ENCODE measurements around the gene FAM177A1. TPM values are rescaled to one million over a fixed set of nuclear protein-coding genes. Genes with fewer than 3 reads are reported as not detected.

Gene FAM177A1
- total RNA-seq, 2 donors from 2014 or later: 58.1 to 61.8 TPM

DNA sequence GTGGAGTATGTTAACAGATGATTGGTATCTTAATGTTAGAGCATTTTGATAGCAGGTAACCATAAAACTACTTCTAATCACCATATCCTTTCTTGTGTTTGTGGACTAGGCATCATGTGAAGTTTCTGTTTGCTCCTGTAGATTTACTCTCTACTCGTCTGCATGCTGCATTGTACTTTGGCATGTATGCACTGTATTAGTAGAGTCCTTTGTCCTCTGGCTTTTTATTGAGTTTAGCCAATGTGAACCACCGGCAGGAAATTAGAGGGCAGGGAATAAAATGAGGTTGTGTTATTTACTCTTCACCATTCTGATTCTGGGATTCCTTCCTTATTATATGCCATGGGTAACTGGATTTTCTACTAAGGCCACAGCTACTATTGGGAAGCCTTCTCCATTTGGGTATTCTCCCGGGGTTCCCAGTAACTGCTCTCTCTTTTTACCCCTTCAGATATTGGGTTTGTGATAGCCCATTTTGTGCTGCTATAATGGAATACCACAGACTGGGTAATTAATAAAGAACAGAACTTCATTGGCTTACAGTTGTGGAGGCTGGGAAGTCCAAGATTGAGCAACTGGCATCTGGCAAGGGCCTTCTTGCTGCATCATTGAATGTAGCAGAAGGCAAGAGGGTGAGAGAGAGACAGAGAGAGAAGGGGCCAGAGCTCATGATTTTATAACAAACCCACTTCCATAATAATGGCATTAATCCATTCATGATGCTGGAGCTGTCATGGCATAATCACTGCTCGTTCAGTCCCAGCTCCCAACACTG, 22.4 kb downstream of the FAM177A1 start:
- Histone ChIP-seq H3K4me1 (no peaks in the 10 kb centered on the region), H3K27ac (no peak overlapping the region), H3K36me3 (peaks cover 20% of the 10 kb centered on the region), H3K27me3 (no peaks in the 10 kb centered on the region), H3K9me3 (no peaks in the 10 kb centered on the region), H3K4me3 (no peak overlapping the region)
- DNase-seq (ENCODE audit: low spot score): no peak
- TF ChIP-seq, protein P1, sequence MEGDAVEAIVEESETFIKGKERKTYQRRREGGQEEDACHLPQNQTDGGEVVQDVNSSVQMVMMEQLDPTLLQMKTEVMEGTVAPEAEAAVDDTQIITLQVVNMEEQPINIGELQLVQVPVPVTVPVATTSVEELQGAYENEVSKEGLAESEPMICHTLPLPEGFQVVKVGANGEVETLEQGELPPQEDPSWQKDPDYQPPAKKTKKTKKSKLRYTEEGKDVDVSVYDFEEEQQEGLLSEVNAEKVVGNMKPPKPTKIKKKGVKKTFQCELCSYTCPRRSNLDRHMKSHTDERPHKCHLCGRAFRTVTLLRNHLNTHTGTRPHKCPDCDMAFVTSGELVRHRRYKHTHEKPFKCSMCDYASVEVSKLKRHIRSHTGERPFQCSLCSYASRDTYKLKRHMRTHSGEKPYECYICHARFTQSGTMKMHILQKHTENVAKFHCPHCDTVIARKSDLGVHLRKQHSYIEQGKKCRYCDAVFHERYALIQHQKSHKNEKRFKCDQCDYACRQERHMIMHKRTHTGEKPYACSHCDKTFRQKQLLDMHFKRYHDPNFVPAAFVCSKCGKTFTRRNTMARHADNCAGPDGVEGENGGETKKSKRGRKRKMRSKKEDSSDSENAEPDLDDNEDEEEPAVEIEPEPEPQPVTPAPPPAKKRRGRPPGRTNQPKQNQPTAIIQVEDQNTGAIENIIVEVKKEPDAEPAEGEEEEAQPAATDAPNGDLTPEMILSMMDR (IDR thresholded peaks at IDR 0.05): no peak

DNA sequence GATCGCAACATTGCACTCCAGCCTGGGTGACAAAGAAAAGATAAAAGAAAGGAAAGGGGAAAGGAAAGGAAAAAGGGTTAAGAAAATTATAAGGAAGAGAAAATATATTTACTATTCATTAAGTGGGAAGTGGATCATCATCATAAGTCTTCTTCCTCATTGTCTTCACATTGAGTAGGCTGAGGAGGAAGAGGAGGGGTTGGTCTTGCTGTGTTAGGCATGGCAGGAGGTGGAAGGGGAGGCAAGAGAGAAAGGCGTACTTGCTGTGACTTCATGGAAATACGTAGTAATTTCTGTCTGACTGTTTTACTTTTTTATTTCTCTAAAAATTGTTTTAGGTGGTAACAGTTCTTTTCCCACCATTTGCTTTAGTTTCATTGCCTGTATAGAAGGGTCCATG, 26.2 kb downstream of the FAM177A1 start:
- Histone ChIP-seq H3K4me3 (no peak overlapping the region), H3K36me3 (peaks cover 29% of the 10 kb centered on the region), H3K27ac (no peak overlapping the region), H3K27me3 (no peaks in the 10 kb centered on the region), H3K9me3 (no peaks in the 10 kb centered on the region), H3K4me1 (no peaks in the 10 kb centered on the region)
- TF ChIP-seq, protein P1 (IDR thresholded peaks at IDR 0.05): no peak
- DNase-seq (ENCODE audit: low spot score): no peak

DNA sequence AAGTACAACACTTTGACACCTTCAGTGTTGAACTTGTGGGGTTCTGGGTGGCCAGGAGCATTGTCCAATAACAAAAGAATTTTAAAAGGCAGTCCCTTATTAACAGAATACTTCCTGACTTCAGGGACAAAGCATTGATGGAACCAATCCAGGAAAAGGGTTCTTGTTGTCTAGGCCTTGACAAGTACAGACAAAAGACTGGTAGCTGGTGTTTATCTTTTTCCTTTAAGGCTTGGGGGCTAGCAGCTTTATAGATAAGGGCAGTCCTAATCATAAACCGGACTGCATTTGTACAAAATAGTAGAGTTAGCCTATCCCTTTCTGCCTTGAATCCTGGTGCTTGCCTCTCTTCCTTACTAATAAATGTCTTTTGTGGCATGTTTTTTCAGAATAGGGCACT, 27.4 kb downstream of the FAM177A1 start:
- Histone ChIP-seq H3K27me3 (no peaks in the 10 kb centered on the region), H3K4me3 (no peak overlapping the region), H3K9me3 (no peaks in the 10 kb centered on the region), H3K36me3 (peaks cover 37% of the 10 kb centered on the region), H3K4me1 (no peaks in the 10 kb centered on the region), H3K27ac (no peak overlapping the region)
- no peak for DNase-seq (ENCODE audit: low spot score)
- TF ChIP-seq, protein P1 (IDR thresholded peaks at IDR 0.05): no peak

DNA sequence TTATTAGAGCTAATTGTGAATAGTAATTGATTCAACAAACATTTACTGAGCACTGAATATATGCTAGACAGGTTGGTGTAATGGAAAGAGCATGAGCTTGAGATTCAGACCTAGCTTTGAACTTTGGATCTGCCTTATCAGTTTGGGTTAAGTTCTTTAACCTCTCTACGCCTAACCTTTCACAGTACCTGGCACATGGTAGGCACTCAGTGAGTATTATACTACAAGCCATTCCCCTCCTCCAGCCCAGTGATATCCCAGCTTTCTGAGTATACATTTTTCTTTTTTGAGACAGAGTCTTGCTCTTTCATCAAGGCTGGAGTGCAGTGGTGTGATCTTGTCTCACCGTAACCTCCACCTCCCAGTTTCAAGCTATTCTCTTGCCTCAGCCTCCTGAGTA, 32.0 kb downstream of the FAM177A1 start:
- DNase-seq (ENCODE audit: low spot score): no peak
- H3K9me3 ChIP-seq: no peaks in the 10 kb centered on the region
- TF ChIP-seq, protein P1 (IDR thresholded peaks at IDR 0.05): no peak
- no peaks in the 10 kb centered on the region for H3K4me1 ChIP-seq
- H3K36me3 ChIP-seq: peaks cover 58% of the 10 kb centered on the region
- H3K27ac ChIP-seq: no peak overlapping the region
- H3K4me3 ChIP-seq: no peak overlapping the region
- no peaks in the 10 kb centered on the region for H3K27me3 ChIP-seq

DNA sequence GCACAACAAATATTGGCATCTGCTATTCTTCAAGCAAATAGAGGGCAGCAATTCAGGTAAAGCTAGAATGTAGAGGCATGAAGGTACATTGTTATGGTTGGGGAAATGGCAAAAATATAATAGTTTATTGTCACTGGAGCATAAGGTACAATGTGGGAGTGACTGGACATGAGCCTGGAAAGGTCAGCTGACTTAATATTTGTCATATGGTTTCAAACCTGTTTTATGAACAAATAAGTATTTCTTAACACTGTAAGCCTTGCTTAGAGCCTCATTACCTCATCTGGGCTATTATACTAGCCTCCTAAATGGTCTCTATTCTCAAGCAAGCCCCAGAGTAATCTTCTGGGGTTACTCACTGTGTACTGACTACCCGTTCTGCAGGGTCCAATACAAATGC, 33.7 kb downstream of the FAM177A1 start:
- H3K4me1 ChIP-seq: no peaks in the 10 kb centered on the region
- no peak overlapping the region for H3K4me3 ChIP-seq
- H3K27ac ChIP-seq: no peak overlapping the region
- no peak for DNase-seq (ENCODE audit: low spot score)
- no peaks in the 10 kb centered on the region for H3K27me3 ChIP-seq
- peaks cover 66% of the 10 kb centered on the region for H3K36me3 ChIP-seq
- TF ChIP-seq, protein P1 (IDR thresholded peaks at IDR 0.05): no peak
- H3K9me3 ChIP-seq: no peaks in the 10 kb centered on the region

Data from right atrium auricular region (tissue), 2 donors.